Suprapubic skin (tissue), 4 donors: ENCODE results near the gene GLRB. TPM values are rescaled to one million over a fixed set of nuclear protein-coding genes. Genes with fewer than 3 reads are reported as not detected.

ENCODE experiments used
- DNase-seq, 2 donors: peaks; one replicate each; pipeline ENCODE4 v3.0.0-alpha.2; 2019; ENCODE audit warnings: low spot score in 2 of 2
- H3K27ac ChIP-seq: fragments of 200-600 bp; sonication (generic); one replicate; pipeline ENCODE4 v1.5.1; 2019
- H3K27me3 ChIP-seq: fragments of 200-600 bp; sonication (generic); one replicate; pipeline ENCODE4 v1.5.1; 2019
- H3K36me3 ChIP-seq: fragments of 200-600 bp; sonication (generic); one replicate; pipeline ENCODE4 v1.5.1; 2019
- H3K4me1 ChIP-seq: fragments of 200-600 bp; sonication (generic); one replicate; pipeline ENCODE4 v1.5.1; 2019
- H3K4me3 ChIP-seq: fragments of 200-600 bp; sonication (generic); one replicate; pipeline ENCODE4 v1.5.1; 2019; ENCODE audit warnings: mild to moderate bottlenecking
- H3K9me3 ChIP-seq: fragments of 200-600 bp; sonication (generic); one replicate; pipeline ENCODE4 v1.5.1; 2019
- EP300 ChIP-seq: sonication (generic); formaldehyde crosslinking; IDR thresholded peaks from one replicate; pipeline ENCODE4 v1.6.1; 2017; ENCODE audit warnings: antibody characterized with exemption
- POLR2A ChIP-seq, 2 donors: fragments of 450-650 bp; IDR thresholded peaks; one replicate each; pipeline ENCODE4 v1.6.1; 2017; ENCODE audit warnings: antibody characterized with exemption in 2 of 2, mild to moderate bottlenecking in 2 of 2, moderate library complexity in 2 of 2
- POLR2AphosphoS5 ChIP-seq, 3 donors: sonication (generic); formaldehyde crosslinking; IDR thresholded peaks; one replicate each; pipeline ENCODE4 v1.6.1; 2017; ENCODE audit warnings: antibody characterized with exemption in 3 of 3
- WGBS: methylation state at CpG from one replicate; pipeline ENCODE4 v1.1.5; 2018; 5-methylcytosine and 5-hydroxymethylcytosine counted together
- total RNA-seq, 4 donors: library from RNA; depleted of rRNA; stranded (reverse); fragments of >200 nt; gene quantifications; one replicate each; pipeline ENCODE4 v1.1.0, GENCODE V29; 2016
- TF ChIP-seq, protein P1 (sequence below), 2 donors: fragments of 200-600 bp in 1 of 2; fragments of 450-650 bp in 1 of 2; sonication (generic) in 1 of 2; IDR thresholded peaks; one replicate each; pipeline ENCODE4 v1.5.1; 2016 to 2019; ENCODE audit warnings: antibody characterized with exemption in 2 of 2, mild to moderate bottlenecking in 1 of 2, moderate library complexity in 1 of 2

The GLRB gene
- total RNA-seq, 4 donors from 2014 or later = 0.87 to 4.3 (median 3.7) TPM

DNA sequence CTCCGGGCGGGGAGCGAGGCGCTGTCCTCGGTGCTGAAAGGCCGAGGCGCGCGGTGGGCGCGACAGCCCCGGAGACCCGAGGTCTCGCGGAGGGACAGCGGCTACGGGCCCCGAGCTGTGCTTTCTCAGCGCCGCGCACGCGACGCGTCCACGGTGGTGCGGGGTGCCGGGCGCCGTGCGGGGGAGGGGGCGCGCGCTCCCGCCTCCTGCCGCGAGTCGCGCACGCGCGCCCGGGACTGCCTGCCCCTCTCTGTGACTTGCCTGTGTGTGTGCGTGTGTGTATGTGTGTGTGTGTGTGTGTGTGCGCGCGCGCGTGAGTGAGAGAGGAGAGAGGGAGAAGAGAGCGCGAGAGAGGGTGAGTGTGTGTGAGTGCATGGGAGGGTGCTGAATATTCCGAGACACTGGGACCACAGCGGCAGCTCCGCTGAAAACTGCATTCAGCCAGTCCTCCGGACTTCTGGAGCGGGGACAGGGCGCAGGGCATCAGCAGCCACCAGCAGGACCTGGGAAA, 144.5 kb downstream of the GLRB start, which contains the start of gene GRIA2:
GRIA2 (plus strand) TSS at position 358 of the 511 bp plus-strand sequence. CDS start 315 bp downstream, outside the sequence.
- peaks cover 29% of the 10 kb centered on the region for H3K4me1 ChIP-seq
- WGBS = 16% methylated on average over 16 of the region's 57 CpGs
- no peak for DNase-seq
- peaks cover 57% of the 10 kb centered on the region for H3K27me3 ChIP-seq
- TF ChIP-seq POLR2AphosphoS5 (IDR thresholded peaks at IDR 0.05) = no peak
- TF ChIP-seq, protein P1, sequence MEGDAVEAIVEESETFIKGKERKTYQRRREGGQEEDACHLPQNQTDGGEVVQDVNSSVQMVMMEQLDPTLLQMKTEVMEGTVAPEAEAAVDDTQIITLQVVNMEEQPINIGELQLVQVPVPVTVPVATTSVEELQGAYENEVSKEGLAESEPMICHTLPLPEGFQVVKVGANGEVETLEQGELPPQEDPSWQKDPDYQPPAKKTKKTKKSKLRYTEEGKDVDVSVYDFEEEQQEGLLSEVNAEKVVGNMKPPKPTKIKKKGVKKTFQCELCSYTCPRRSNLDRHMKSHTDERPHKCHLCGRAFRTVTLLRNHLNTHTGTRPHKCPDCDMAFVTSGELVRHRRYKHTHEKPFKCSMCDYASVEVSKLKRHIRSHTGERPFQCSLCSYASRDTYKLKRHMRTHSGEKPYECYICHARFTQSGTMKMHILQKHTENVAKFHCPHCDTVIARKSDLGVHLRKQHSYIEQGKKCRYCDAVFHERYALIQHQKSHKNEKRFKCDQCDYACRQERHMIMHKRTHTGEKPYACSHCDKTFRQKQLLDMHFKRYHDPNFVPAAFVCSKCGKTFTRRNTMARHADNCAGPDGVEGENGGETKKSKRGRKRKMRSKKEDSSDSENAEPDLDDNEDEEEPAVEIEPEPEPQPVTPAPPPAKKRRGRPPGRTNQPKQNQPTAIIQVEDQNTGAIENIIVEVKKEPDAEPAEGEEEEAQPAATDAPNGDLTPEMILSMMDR (IDR thresholded peaks at IDR 0.05) = no peak
- no peak for TF ChIP-seq POLR2A (IDR thresholded peaks at IDR 0.05)
- no peak for TF ChIP-seq EP300
- H3K36me3 ChIP-seq = no peaks in the 10 kb centered on the region
- H3K4me3 ChIP-seq = peak within 1 kb of the TSS; percentile 46
- H3K9me3 ChIP-seq = no peaks in the 10 kb centered on the region
- H3K27ac ChIP-seq = no peak within 1 kb of the TSS

DNA sequence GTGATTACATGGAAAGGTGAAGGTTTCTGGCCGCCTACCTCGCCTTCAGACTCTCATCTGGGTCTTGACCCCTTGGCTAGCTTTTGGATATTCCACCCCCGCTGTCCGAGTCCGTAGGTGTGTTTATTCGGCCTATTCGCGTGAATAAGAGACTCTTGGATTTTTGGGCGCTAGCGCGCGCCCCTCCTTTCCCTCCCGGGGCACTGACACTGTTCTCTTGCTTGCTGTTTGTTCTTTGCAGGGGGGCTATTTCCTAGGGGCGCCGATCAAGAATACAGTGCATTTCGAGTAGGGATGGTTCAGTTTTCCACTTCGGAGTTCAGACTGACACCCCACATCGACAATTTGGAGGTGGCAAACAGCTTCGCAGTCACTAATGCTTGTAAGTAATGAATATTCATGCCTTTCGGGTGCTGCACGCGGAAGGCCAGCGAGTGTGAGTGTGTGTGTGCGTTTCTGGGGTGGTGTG, 145.5 kb downstream of the GLRB start:
- no peak for DNase-seq
- WGBS = 9% methylated on average over 24 of the region's 24 CpGs
- peaks cover 57% of the 10 kb centered on the region for H3K27me3 ChIP-seq
- peaks cover 29% of the 10 kb centered on the region for H3K4me1 ChIP-seq
- no peaks in the 10 kb centered on the region for H3K9me3 ChIP-seq
- no peaks in the 10 kb centered on the region for H3K36me3 ChIP-seq
- no peak for TF ChIP-seq POLR2AphosphoS5 (IDR thresholded peaks at IDR 0.05)
- TF ChIP-seq, protein P1 (IDR thresholded peaks at IDR 0.05) = no peak
- no peak for TF ChIP-seq EP300
- no peak for TF ChIP-seq POLR2A (IDR thresholded peaks at IDR 0.05)
- H3K27ac ChIP-seq = no peak overlapping the region
- peak overlapping the region; percentile 46 for H3K4me3 ChIP-seq

Other genes with a start within 250 kb of the GLRB start
- 10 to 100 TPM; 12.0 to 26.4 (median 22.4) TPM for gene PDGFC, start 104.4 kb upstream of the GLRB start, total RNA-seq
- gene GRIA2, start 144.6 kb downstream of the GLRB start, total RNA-seq = 10 to 100 TPM in 1 of 4 donors, 1 to 10 TPM in 1, under 1 TPM in 2; 0.47 to 11.0 (median 5.1) TPM